Mononuclear cell (primary cell): Measurements from ENCODE around the gene DOCK4. TPM values are rescaled to one million over a fixed set of nuclear protein-coding genes. Genes with fewer than 3 reads are reported as not detected.

Source experiments
- H3K27me3 ChIP-seq: 2 replicates; pipeline ENCODE4 v1.6.0; 2011; ENCODE audit warnings: low read length, control low read depth; ENCODE audit not compliant: insufficient read depth
- H3K4me1 ChIP-seq: 2 replicates; pipeline ENCODE4 v1.5.1; 2011; ENCODE audit warnings: mild to moderate bottlenecking, low read length, control low read depth; ENCODE audit not compliant: insufficient read depth
- H3K4me3 ChIP-seq: 2 replicates; pipeline ENCODE4 v1.5.1; 2011; ENCODE audit warnings: mild to moderate bottlenecking, low read length, moderate library complexity
- H3K9me3 ChIP-seq: 2 replicates; pipeline ENCODE4 v1.5.1; 2011; ENCODE audit warnings: low read depth, mild to moderate bottlenecking, control low read depth, low read length
- total RNA-seq: library from RNA; depleted of rRNA; stranded (reverse); fragments of >200 nt; gene quantifications from one replicate; pipeline ENCODE4 v1.2.3, GENCODE V29; 2012

DOCK4 gene
- total RNA-seq, 1 donor, result 5.6 TPM

GRCh38 chr7:112018305-112019030 lies 187.7 kb downstream of the DOCK4 start:
- Histone ChIP-seq H3K4me3 (no peak overlapping the region), H3K9me3 (no peaks in the 10 kb centered on the region), H3K4me1 (no peaks in the 10 kb centered on the region), H3K27me3 (no peaks in the 10 kb centered on the region)

GRCh38 chr7:112015146-112015545 lies 191.1 kb downstream of the DOCK4 start:
- H3K4me3 ChIP-seq, result no peak overlapping the region
- no peaks in the 10 kb centered on the region for H3K9me3 ChIP-seq
- H3K27me3 ChIP-seq, result no peaks in the 10 kb centered on the region
- no peaks in the 10 kb centered on the region for H3K4me1 ChIP-seq

- no peak overlapping the region for H3K4me3 ChIP-seq
These were observed 191.9 kb downstream of the DOCK4 start for GRCh38 chr7:112014347-112014746.

DNA sequence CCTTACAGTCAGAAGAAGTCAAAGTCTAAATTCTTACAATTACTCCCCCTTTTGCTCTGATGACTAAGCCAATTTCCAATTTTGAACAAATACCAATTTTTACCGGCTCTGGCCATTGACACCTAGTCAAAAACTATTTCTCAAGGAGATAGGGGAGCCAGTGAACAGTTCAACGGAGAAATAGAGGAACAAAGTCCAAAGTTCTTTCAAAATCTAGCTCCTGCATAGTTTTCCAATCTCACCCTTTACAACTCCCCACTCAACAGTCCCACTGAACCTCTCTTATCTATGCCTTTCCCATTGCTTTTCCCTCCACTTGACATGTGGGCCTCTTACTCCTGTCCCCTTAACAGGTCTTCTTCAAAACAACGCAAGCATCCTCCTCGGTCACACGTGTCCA lies 192.9 kb downstream of the DOCK4 start:
- no peak overlapping the region for H3K4me3 ChIP-seq
- H3K9me3 ChIP-seq, result no peaks in the 10 kb centered on the region
- H3K4me1 ChIP-seq, result no peaks in the 10 kb centered on the region
- no peaks in the 10 kb centered on the region for H3K27me3 ChIP-seq

More at GRCh38 chr7:112014347-112014746, 191.9 kb downstream of the DOCK4 start:
- H3K4me1 ChIP-seq, result no peaks in the 10 kb centered on the region
- H3K27me3 ChIP-seq, result no peaks in the 10 kb centered on the region
- H3K9me3 ChIP-seq, result no peaks in the 10 kb centered on the region

GRCh38 chr7:112012242-112012641 lies 194.0 kb downstream of the DOCK4 start:
- Histone ChIP-seq H3K9me3 (no peaks in the 10 kb centered on the region), H3K27me3 (no peaks in the 10 kb centered on the region), H3K4me1 (no peaks in the 10 kb centered on the region), H3K4me3 (no peak overlapping the region)

DNA sequence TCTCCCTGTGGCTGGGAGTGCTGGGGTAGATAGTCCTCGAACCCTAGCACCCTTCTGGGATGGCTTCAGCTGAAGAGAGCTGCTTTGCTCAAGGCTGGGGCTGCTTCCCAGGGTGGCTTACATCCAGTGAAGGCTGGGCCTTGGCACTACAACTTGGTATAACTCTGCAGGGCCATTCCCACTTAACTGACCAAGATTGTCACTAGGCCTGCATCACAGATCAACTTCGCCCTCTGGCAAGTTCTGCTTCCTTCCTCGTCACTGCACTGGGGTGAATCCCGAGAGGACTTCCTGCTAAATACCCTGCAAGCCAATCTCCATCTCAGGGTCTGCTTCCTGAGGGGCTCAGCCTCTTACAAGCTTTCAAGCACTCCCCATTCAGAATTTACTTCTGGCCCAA lies 195.2 kb downstream of the DOCK4 start:
- no peaks in the 10 kb centered on the region for H3K9me3 ChIP-seq
- no peak overlapping the region for H3K4me3 ChIP-seq
- no peaks in the 10 kb centered on the region for H3K27me3 ChIP-seq
- no peaks in the 10 kb centered on the region for H3K4me1 ChIP-seq

- H3K4me1 ChIP-seq, result no peaks in the 10 kb centered on the region
- no peak overlapping the region for H3K4me3 ChIP-seq
- H3K27me3 ChIP-seq, result no peaks in the 10 kb centered on the region
- no peaks in the 10 kb centered on the region for H3K9me3 ChIP-seq
These were observed 196.1 kb downstream of the DOCK4 start for GRCh38 chr7:112010109-112010508.

DNA sequence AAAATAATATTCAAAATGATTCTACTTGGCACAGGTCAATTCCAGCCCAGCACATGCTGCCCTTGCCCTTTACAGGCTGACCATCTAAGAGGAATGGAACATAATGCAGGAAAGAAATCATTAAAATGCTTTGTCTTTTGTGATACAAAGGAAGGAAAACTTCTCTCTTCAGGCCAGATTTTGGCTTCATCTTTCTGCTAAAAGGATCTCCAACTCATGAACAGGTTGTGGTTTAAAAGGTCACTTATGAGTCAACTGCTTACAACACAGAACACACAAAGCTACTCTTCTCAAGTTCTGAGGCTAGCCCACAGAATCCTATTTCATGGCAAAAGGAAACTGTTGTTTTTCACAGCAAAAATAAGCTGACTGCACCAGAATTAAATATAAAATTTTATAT lies 197.1 kb downstream of the DOCK4 start:
- no peaks in the 10 kb centered on the region for H3K4me1 ChIP-seq
- no peaks in the 10 kb centered on the region for H3K9me3 ChIP-seq
- no peak overlapping the region for H3K4me3 ChIP-seq
- H3K27me3 ChIP-seq, result no peaks in the 10 kb centered on the region

- no peaks in the 10 kb centered on the region for H3K9me3 ChIP-seq
- no peaks in the 10 kb centered on the region for H3K27me3 ChIP-seq
- no peak overlapping the region for H3K4me3 ChIP-seq
- no peaks in the 10 kb centered on the region for H3K4me1 ChIP-seq
These were observed 199.0 kb downstream of the DOCK4 start for GRCh38 chr7:112007185-112007584.

DNA sequence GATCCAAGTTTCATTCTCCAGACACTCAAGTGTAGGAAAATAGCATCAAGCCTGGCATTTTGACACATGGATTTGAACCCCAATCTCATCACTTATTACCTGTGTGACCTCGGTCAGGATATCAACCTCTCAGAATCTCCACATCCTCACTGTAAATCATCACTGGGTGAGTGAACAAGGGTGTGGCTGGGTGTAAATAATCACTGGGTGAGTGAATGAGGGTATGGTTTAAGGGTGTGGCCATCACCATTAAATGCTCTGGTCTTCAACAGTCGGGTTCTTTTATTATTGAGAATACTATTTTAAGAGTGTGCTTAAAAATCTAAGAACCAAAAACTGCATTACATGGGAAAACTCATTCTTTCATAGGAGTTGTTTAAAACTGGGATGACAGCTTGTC lies 200.1 kb downstream of the DOCK4 start:
- Histone ChIP-seq H3K4me1 (no peaks in the 10 kb centered on the region), H3K27me3 (no peaks in the 10 kb centered on the region), H3K9me3 (no peaks in the 10 kb centered on the region), H3K4me3 (no peak overlapping the region)

DNA sequence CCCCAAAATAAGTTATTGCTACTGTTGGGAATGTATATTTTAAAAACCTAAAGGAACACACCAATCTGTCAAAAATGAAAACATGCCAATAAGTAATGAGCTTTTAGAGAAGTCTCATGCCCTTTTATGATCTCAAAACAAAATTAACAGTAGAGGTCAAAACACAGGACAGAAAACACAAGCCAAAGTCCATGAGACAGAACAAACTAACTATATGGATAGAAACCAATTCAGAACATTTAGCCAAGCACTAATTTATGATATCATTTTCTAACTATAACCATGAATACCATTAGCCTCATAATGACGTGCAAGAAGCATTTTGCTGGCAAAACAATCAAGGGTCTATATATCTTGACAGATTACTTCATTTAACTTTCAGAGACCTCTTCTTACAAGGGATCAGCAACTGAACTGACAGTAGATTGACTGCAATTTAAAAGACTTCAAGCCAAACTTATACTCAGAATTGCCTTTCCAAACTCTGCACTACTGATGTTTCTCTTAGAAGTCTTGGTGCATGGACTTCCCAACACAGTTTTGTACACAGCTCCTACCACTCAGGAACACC lies 200.9 kb downstream of the DOCK4 start:
- no peaks in the 10 kb centered on the region for H3K27me3 ChIP-seq
- H3K4me3 ChIP-seq, result no peak overlapping the region
- H3K4me1 ChIP-seq, result no peaks in the 10 kb centered on the region
- H3K9me3 ChIP-seq, result no peaks in the 10 kb centered on the region

- H3K4me1 ChIP-seq, result no peaks in the 10 kb centered on the region
- no peaks in the 10 kb centered on the region for H3K9me3 ChIP-seq
- H3K4me3 ChIP-seq, result no peak overlapping the region
- H3K27me3 ChIP-seq, result no peaks in the 10 kb centered on the region
These were observed 204.9 kb downstream of the DOCK4 start for GRCh38 chr7:112001091-112001826.

DNA sequence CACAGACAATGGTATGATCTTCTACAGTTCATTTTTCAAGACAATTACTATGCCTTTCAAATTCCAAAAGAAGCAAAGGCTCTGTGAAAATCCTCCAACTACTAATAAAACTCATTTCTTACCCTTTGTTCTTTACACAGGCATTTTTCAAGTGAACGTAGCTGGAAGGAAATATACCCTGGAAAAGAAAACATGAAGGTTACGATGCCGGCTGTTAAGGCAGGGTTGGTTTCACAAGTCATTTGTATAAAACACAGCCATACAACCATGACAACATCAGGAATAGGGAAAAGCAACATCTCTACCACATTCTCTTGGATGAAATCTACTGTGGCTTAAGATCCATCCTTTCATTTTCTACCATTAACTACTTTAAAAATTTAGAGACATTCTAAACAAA lies 207.9 kb downstream of the DOCK4 start:
- H3K27me3 ChIP-seq, result no peaks in the 10 kb centered on the region

DNA sequence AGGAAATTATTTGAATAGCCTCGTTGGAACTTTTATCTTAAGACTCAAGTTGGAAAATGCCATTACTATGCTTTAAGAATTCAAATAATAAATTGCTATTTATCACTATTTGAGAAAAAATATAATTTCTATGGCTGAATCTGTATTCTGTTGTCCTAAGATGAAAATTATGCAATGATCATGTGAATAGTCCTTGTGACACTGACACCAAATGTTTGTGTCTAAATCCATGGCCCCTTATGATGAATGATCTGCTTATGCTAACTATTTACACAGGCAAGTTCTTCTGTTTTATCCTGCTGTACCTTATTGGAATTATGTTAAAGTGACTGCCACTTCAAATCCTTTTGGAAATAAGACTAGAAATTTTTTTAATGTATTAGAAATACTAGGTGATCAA lies 208.7 kb downstream of the DOCK4 start:
- Histone ChIP-seq H3K9me3 (no peaks in the 10 kb centered on the region), H3K4me1 (no peaks in the 10 kb centered on the region), H3K4me3 (no peak overlapping the region), H3K27me3 (no peaks in the 10 kb centered on the region)

More for the DNA sequence above, 207.9 kb downstream of the DOCK4 start:
- Histone ChIP-seq H3K4me3 (no peak overlapping the region), H3K4me1 (no peaks in the 10 kb centered on the region), H3K9me3 (no peaks in the 10 kb centered on the region)

DNA sequence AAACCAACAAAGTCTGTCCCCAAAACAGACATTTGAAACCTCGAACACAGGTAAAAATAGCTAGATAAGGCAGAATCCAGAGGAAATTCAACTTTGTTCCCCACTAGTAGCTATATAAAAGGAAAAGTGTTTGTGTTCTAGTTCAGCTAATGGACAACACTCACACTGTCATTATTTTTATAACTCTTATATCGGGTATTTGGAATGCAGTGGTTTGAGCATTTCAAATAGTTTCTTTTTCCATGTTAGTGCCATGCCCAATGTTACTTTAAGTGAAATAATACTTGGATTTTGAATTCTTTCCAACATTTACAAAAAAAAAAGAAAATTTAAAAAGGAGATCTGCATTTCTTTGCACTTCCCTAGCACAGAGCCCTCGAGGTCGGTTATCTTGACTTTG lies 213.6 kb downstream of the DOCK4 start:
- peaks cover 8% of the 10 kb centered on the region for H3K4me1 ChIP-seq
- H3K27me3 ChIP-seq, result no peaks in the 10 kb centered on the region
- no peak overlapping the region for H3K4me3 ChIP-seq
- H3K9me3 ChIP-seq, result no peaks in the 10 kb centered on the region
